Ishikawa (cell line): ENCODE measurements around the gene MID1.

Experiments used
- CREB1 ChIP-seq: IDR thresholded peaks from 2 replicates; pipeline ENCODE4 v1.6.1; 2012; ENCODE audit warnings: low read depth
- EGR1 ChIP-seq: IDR thresholded peaks from 2 replicates; pipeline ENCODE4 v1.6.1; 2012
- EP300 ChIP-seq: IDR thresholded peaks from 2 replicates; pipeline ENCODE4 v1.6.1; 2012; ENCODE audit warnings: borderline replicate concordance
- FOXM1 ChIP-seq: IDR thresholded peaks from 2 replicates; pipeline ENCODE4 v1.6.1; 2012; ENCODE audit warnings: low read depth, borderline replicate concordance
- NFIC ChIP-seq: IDR thresholded peaks from 2 replicates; pipeline ENCODE4 v1.6.1; 2012
- RAD21 ChIP-seq: IDR thresholded peaks from 2 replicates; pipeline ENCODE4 v1.6.1; 2012; ENCODE audit warnings: low read depth
- TAF1 ChIP-seq: IDR thresholded peaks from 2 replicates; pipeline ENCODE4 v1.6.1; 2012; ENCODE audit warnings: low read depth, mild to moderate bottlenecking
- TCF12 ChIP-seq: IDR thresholded peaks from 2 replicates; pipeline ENCODE4 v1.6.1; 2012; ENCODE audit warnings: low read depth
- TEAD4 ChIP-seq: IDR thresholded peaks from 2 replicates; pipeline ENCODE4 v1.6.1; 2012
- ZBTB7A ChIP-seq: IDR thresholded peaks from 2 replicates; pipeline ENCODE4 v1.6.1; 2012; ENCODE audit warnings: low read depth
- TF ChIP-seq, protein P1 (sequence below): IDR thresholded peaks from 2 replicates; pipeline ENCODE4 v1.6.1; 2012
- TF ChIP-seq, protein P2 (sequence below): IDR thresholded peaks from 2 replicates; pipeline ENCODE4 v1.6.1; 2012; ENCODE audit warnings: low read depth, mild to moderate bottlenecking
- TF ChIP-seq, protein P3 (sequence below): IDR thresholded peaks from 2 replicates; pipeline ENCODE4 v1.6.1; 2012

The MID1 gene

DNA sequence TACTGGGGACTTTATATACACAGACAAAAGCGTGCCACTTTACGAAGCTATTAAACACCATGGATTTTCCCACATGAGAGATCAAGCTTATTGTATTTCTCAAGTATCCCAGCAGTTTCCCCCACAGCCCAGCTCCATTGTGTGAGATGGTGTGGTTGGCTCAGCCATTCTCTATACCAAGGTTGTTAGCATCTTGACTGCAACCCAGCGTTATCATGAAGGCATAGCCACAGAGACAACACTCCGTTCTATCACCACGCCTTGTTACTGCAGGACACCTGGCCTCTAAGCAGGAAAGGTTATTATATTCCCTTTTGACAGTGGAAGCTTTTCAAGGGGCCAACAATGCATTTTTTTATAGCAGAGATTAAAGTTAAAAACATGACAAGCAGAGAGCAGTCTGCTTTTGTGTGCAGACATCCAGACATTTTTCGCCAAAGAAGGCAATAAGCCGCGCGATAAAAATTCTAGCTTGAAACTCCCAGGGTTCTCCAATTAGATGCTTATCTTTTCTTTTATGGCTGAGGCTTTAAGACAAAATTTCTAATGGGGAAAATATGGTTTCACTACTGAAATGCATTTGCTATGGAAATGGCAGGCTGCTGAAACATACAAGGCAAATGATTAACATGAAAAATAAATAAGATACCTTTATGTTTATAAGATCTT is 206.1 kb downstream of the MID1 start:
- no peak for TF ChIP-seq CREB1

DNA sequence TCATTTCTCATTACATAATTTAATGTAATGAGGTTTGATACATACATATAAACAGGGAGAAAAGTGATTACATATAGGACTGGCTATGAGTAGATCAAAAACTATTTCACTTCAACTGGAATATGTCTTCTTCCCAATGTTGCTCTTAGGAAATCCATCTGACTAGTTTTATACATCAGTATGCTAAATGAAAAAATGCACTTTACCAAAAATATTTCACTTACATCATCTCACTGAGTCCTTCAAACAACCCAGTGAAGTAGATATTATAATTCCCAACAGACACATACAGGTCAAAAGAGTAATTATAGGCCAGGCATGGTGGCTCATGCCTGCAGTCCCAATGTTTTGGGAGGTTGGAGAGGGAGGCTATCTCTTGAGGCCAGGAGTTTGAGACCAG is 215.9 kb downstream of the MID1 start:
- TF ChIP-seq, protein P1, sequence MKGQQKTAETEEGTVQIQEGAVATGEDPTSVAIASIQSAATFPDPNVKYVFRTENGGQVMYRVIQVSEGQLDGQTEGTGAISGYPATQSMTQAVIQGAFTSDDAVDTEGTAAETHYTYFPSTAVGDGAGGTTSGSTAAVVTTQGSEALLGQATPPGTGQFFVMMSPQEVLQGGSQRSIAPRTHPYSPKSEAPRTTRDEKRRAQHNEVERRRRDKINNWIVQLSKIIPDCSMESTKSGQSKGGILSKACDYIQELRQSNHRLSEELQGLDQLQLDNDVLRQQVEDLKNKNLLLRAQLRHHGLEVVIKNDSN = no peak
- no peak for TF ChIP-seq CREB1

DNA sequence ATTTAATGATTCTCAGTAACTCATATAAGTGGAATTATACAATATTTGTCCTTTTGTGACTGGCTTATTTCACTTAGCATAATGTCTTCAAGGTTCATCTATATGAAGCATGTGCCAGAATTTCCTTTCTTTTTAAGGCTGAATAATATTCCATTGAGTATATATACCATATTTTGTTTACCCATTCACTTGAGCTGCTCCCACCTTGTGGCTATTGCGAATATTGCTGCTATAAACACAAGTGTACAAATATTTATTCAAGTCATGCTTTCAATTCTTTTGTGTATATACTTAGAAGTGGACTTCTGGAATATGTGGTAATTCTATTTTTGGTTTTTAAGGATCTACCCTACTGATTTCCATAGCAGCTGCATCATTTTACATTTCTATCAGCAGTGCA is 219.1 kb downstream of the MID1 start:
- TF ChIP-seq ZBTB7A = no peak
- peak; percentile 16; the same call in 1 of the 2 replicates for TF ChIP-seq RAD21

DNA sequence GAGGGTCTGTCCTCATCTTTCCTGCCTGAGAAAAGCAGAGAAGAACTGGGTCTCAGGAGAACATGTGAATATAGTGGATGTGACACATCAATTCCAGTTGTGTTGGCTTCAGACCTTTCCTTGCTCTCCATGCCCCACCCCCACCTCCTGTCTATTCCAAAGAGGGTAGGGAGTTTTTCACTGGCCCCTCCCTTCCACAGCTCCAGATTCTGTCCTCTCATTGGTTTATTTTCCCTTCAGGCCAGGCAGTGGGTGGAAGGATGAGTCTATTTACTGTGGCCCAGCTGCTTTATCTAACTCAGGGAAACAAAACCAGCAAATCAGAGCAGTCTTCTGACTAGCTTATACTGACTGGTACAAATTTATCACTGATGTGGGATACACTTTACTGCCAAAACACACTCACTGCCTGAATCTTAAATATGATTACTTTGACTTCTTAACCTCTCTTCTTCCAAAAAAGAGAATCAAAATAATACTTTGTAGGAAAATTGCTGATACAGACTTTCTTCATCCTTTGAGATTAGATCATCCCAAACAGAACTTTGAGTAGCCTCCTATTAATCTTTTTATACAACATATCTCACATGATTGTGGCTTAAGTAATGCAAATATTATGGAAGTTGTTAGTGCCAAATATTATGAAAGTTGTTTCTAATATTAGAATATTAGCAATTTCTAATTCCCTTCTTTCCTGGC is 221.2 kb downstream of the MID1 start:
- no peak for TF ChIP-seq RAD21
- no peak for TF ChIP-seq FOXM1
- TF ChIP-seq TCF12 = no peak
- TF ChIP-seq, protein P2, sequence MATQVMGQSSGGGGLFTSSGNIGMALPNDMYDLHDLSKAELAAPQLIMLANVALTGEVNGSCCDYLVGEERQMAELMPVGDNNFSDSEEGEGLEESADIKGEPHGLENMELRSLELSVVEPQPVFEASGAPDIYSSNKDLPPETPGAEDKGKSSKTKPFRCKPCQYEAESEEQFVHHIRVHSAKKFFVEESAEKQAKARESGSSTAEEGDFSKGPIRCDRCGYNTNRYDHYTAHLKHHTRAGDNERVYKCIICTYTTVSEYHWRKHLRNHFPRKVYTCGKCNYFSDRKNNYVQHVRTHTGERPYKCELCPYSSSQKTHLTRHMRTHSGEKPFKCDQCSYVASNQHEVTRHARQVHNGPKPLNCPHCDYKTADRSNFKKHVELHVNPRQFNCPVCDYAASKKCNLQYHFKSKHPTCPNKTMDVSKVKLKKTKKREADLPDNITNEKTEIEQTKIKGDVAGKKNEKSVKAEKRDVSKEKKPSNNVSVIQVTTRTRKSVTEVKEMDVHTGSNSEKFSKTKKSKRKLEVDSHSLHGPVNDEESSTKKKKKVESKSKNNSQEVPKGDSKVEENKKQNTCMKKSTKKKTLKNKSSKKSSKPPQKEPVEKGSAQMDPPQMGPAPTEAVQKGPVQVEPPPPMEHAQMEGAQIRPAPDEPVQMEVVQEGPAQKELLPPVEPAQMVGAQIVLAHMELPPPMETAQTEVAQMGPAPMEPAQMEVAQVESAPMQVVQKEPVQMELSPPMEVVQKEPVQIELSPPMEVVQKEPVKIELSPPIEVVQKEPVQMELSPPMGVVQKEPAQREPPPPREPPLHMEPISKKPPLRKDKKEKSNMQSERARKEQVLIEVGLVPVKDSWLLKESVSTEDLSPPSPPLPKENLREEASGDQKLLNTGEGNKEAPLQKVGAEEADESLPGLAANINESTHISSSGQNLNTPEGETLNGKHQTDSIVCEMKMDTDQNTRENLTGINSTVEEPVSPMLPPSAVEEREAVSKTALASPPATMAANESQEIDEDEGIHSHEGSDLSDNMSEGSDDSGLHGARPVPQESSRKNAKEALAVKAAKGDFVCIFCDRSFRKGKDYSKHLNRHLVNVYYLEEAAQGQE = no peak
- no peak for TF ChIP-seq NFIC
- no peak for TF ChIP-seq TEAD4
- TF ChIP-seq, protein P1 = no peak
- no peak for TF ChIP-seq EGR1
- TF ChIP-seq, protein P3, sequence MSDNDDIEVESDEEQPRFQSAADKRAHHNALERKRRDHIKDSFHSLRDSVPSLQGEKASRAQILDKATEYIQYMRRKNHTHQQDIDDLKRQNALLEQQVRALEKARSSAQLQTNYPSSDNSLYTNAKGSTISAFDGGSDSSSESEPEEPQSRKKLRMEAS = no peak

DNA sequence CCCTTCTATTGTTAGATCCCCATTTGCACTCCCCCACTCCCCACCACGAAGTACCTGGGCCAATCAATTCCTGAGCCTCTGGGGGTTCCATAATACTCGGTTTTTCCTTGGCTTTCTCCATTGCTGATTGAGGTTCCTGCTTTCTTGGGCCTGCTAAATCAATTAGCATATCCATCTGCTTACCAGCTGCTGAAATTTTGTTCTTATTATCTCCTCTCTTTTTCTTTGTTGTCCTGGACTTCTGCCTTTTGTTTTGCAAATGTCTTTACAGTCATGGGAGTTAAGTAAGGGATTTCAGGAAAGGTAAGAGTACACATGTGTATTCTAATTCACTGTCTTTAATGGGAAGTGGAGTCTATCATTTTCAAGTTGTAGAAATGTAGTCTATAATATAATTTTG is 222.2 kb downstream of the MID1 start:
- TF ChIP-seq TEAD4 (no peak), RAD21 (no peak), CREB1 (no peak), ZBTB7A (no peak)

DNA sequence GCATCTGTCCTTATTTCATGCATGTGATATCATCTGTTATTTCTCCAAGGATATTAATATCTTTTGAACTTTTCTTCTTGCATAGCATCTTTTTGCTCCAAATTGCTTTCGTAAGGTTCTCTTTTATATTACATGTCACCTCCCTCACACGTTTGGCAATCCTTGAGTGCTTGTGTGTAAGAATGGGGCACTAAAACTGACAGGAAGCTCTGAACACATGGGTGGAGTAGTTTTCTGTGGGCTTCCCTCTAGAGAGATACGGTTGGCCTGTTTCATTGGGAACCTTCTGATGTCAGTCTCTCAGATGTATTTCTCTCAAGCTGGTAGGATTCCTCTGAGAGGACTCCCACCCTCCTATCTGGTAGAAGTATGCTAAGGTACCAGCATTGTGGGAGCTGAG is 223.0 kb downstream of the MID1 start:
- no peak for TF ChIP-seq FOXM1
- no peak for TF ChIP-seq ZBTB7A
- TF ChIP-seq, protein P2 = no peak
- TF ChIP-seq TCF12 = no peak
- TF ChIP-seq EGR1 = no peak
- TF ChIP-seq, protein P3 = no peak
- no peak for TF ChIP-seq NFIC
- TF ChIP-seq TEAD4 = no peak
- no peak for TF ChIP-seq TAF1

DNA sequence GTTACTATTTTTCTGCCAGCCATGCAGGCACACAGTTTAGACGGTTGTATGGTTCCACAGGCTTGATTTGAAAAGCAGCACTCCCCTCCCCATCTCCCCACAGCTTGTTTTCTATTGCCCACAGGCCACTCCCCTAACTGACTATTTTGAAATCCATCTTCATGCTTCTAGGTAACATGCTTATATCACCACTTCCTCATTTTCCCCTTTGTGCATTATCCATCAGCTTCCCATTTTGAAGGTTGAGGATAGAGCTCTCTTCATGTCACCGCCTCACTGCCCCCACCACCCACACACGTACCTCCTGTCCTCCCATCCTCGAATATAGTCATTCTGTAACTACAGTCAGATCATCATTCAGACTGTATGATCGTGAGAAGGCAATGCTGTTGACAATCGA is 224.7 kb downstream of the MID1 start:
- no peak for TF ChIP-seq TAF1
- TF ChIP-seq RAD21 = no peak
- TF ChIP-seq NFIC = no peak
- no peak for TF ChIP-seq EP300
- no peak for TF ChIP-seq FOXM1
- TF ChIP-seq EGR1 = no peak
- TF ChIP-seq TEAD4 = no peak
- TF ChIP-seq, protein P3 = no peak
